GM21515 (cell line): ENCODE measurements around the gene ATN1.

Source experiments
- ATAC-seq: cut with Tn5 transposase; IDR thresholded peaks from one replicate; pipeline ENCODE4 v1.9.1; 2021; ENCODE audit not compliant: unreplicated experiment

ATN1 gene

GRCh38 chr12:6956021-6956727, 28.4 kb downstream of the ATN1 start:
- no peak for ATAC-seq

- no peak for ATAC-seq
Observed at GRCh38 chr12:6957151-6957701, 29.5 kb downstream of the ATN1 start.

- no peak for ATAC-seq
Observed at GRCh38 chr12:6957741-6958608, 30.2 kb downstream of the ATN1 start.

GRCh38 chr12:6958609-6959057, 30.9 kb downstream of the ATN1 start:
- ATAC-seq: no peak

- ATAC-seq: peak; percentile 45
Observed at GRCh38 chr12:6959058-6959804, 31.5 kb downstream of the ATN1 start.

GRCh38 chr12:6959805-6960592, 32.2 kb downstream of the ATN1 start:
- ATAC-seq: no peak

- ATAC-seq: peak; percentile 21
Observed at GRCh38 chr12:6960593-6961277, 33.0 kb downstream of the ATN1 start.

GRCh38 chr12:6961278-6961694, 33.5 kb downstream of the ATN1 start:
- no peak for ATAC-seq

GRCh38 chr12:6961695-6962284, 34.0 kb downstream of the ATN1 start:
- no peak for ATAC-seq

GRCh38 chr12:6962285-6963015, 34.7 kb downstream of the ATN1 start:
- ATAC-seq: no peak

- ATAC-seq: no peak
Observed at GRCh38 chr12:6963016-6963731, 35.4 kb downstream of the ATN1 start.

GRCh38 chr12:6963791-6964413, 36.1 kb downstream of the ATN1 start:
- no peak for ATAC-seq

GRCh38 chr12:6964605-6965025, 36.9 kb downstream of the ATN1 start:
- ATAC-seq: no peak

GRCh38 chr12:6965026-6965661, 37.4 kb downstream of the ATN1 start:
- no peak for ATAC-seq

- ATAC-seq: no peak
Observed at GRCh38 chr12:6965714-6966113, 38.0 kb downstream of the ATN1 start.

GRCh38 chr12:6966351-6966750, 38.6 kb downstream of the ATN1 start:
- ATAC-seq: no peak

- no peak for ATAC-seq
Observed at GRCh38 chr12:6967651-6968100, 39.9 kb downstream of the ATN1 start.
